ENCODE data around the gene EGFL7. TPM values are rescaled to one million over a fixed set of nuclear protein-coding genes. Genes with fewer than 3 reads are reported as not detected.

The EGFL7 gene
- total and polyA plus RNA-seq, 2 of the 13 experiments (the other 11 are each of a cell fraction or from before 2014, with no cell fraction given), result 0.20 to 5.1 TPM

DNA sequence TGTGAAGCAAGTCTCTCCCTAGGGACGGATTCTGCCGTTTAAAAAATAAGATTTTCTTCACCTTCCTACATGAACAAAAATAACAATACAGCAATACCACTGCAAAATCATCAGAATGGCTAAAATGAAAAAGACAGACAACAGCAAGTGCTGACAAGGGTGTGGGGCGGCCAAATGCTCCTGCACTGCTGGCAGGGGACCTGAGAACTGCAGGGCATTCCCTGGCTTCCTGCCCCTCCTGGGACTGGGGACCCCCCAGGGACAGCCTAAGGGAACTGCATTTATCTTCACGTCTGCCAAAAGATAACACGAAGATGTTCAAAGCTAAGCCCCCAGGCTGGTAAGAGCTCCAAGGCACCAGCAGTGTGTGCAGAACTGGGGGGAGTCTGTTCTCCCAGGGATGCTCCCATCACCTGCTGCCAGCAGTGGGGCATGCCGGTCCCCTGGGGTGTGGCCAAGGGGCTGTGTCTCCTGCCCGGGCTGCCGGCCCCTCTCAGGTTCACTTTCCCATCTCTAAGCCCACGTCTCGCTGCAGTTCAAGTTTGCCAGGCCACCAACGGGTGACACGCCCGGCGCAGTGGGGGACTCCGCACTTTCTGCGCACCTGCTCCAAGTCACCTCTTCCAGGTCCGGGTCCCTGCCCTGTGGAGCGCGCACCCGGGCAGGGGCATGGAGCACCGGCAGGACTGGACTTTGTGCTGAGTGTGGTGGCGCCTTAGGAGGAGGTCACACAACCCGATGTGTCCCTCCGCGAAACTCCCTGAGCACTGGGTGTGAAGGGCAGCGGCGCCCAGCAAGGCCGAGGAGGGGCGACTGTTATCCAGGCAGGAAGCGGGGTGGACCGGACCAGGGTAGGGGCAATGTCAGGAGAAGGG is 4.5 kb upstream of the EGFL7 start:
- POLR2A ChIA-PET, result no interaction called here
- Histone ChIP-seq H3K9me3 (ENCODE audit: low read length) (no peaks in the 10 kb centered on the region), H3K4me1 (ENCODE audit: insufficient read depth, low read length) (peaks cover 28% of the 10 kb centered on the region), H3K9ac (ENCODE audit: insufficient read depth, low read depth, low read length) (no peak overlapping the region), H3K4me2 (ENCODE audit: low read depth, low read length) (peak overlapping the region; percentile 9; the same call in 1 of the 2 replicates), H3K36me3 (replicated peaks in 1 of 2; ENCODE audit: control insufficient read depth in 1 of 2, insufficient read depth in 2 of 2, low read length in 2 of 2) (no peaks in the 10 kb centered on the region), H4K20me1 (ENCODE audit: insufficient read depth, low read length) (no peaks in the 10 kb centered on the region), H3K4me3 (replicated peaks in 1 of 3; ENCODE audit: insufficient read depth in 1 of 3, low read depth in 2 of 3, low read length in 3 of 3) (no peak overlapping the region; a peak in 1 of 6 replicates), H2AFZ (ENCODE audit: low read length) (no peak overlapping the region), H3K79me2 (ENCODE audit: insufficient read depth, low read length) (no peaks in the 10 kb centered on the region), H3K27ac (ENCODE audit: extremely low read length, insufficient read depth, low read length) (no peak overlapping the region), H3K27me3 (ENCODE audit: control insufficient read depth in 1 of 2, insufficient read depth in 2 of 2, low read length in 2 of 2) (peaks cover 47 to 95% of the 10 kb centered on the region in 2 experiments)
- WGBS (ENCODE audit: low lambda C conversion rate), result 10% methylated on average over 10 of the region's 31 CpGs
- BruUV-seq (replicated peaks), result no TSS peak
- no peak for FAIRE-seq
- intact Hi-C loops (cut with micrococcal nuclease; ENCODE audit: unreplicated experiment), result no loop called here
- in situ Hi-C loops (cut with HindIII; ENCODE audit: extremely low pct_ligation_motif_present, low pct_unique_long_range_greater_than_20kb), result no loop called here
- DNase-seq (ENCODE audit: low spot score), result no peak
- ATAC-seq, result no peak; the same call in 2 of the 3 replicates
- CTCF ChIA-PET (ENCODE audit: low intra/inter-chr PET ratio, low total read pairs), result no interaction called here
- TF ChIP-seq, protein P1, sequence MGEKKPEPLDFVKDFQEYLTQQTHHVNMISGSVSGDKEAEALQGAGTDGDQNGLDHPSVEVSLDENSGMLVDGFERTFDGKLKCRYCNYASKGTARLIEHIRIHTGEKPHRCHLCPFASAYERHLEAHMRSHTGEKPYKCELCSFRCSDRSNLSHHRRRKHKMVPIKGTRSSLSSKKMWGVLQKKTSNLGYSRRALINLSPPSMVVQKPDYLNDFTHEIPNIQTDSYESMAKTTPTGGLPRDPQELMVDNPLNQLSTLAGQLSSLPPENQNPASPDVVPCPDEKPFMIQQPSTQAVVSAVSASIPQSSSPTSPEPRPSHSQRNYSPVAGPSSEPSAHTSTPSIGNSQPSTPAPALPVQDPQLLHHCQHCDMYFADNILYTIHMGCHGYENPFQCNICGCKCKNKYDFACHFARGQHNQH (CRISPR knock-in tag; IDR thresholded peaks at IDR 0.05), result no peak
- TF ChIP-seq, protein P2, sequence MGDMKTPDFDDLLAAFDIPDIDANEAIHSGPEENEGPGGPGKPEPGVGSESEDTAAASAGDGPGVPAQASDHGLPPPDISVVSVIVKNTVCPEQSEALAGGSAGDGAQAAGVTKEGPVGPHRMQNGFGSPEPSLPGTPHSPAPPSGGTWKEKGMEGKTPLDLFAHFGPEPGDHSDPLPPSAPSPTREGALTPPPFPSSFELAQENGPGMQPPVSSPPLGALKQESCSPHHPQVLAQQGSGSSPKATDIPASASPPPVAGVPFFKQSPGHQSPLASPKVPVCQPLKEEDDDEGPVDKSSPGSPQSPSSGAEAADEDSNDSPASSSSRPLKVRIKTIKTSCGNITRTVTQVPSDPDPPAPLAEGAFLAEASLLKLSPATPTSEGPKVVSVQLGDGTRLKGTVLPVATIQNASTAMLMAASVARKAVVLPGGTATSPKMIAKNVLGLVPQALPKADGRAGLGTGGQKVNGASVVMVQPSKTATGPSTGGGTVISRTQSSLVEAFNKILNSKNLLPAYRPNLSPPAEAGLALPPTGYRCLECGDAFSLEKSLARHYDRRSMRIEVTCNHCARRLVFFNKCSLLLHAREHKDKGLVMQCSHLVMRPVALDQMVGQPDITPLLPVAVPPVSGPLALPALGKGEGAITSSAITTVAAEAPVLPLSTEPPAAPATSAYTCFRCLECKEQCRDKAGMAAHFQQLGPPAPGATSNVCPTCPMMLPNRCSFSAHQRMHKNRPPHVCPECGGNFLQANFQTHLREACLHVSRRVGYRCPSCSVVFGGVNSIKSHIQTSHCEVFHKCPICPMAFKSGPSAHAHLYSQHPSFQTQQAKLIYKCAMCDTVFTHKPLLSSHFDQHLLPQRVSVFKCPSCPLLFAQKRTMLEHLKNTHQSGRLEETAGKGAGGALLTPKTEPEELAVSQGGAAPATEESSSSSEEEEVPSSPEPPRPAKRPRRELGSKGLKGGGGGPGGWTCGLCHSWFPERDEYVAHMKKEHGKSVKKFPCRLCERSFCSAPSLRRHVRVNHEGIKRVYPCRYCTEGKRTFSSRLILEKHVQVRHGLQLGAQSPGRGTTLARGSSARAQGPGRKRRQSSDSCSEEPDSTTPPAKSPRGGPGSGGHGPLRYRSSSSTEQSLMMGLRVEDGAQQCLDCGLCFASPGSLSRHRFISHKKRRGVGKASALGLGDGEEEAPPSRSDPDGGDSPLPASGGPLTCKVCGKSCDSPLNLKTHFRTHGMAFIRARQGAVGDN (CRISPR knock-in tag; IDR thresholded peaks at IDR 0.05), result 0 out of 2 replicates have a peak, but pooled peaks have one; percentile 13
- TF ChIP-seq FOXC1 (CRISPR knock-in tag; IDR thresholded peaks at IDR 0.05; ENCODE audit: borderline replicate concordance) (no peak), FOXA3 (CRISPR knock-in tag; IDR thresholded peaks at IDR 0.05) (no peak), ZNF788 (CRISPR knock-in tag; IDR thresholded peaks at IDR 0.05; ENCODE audit: borderline replicate concordance) (no peak), ZNF7 (CRISPR knock-in tag; IDR thresholded peaks at IDR 0.05) (peak; percentile 96), TCF7L2 (IDR thresholded peaks at IDR 0.05; ENCODE audit: low read depth, low read length) (no peak), KAT7 (CRISPR knock-in tag; IDR thresholded peaks at IDR 0.05; ENCODE audit: borderline replicate concordance) (no peak)
- TF ChIP-seq, protein P3, sequence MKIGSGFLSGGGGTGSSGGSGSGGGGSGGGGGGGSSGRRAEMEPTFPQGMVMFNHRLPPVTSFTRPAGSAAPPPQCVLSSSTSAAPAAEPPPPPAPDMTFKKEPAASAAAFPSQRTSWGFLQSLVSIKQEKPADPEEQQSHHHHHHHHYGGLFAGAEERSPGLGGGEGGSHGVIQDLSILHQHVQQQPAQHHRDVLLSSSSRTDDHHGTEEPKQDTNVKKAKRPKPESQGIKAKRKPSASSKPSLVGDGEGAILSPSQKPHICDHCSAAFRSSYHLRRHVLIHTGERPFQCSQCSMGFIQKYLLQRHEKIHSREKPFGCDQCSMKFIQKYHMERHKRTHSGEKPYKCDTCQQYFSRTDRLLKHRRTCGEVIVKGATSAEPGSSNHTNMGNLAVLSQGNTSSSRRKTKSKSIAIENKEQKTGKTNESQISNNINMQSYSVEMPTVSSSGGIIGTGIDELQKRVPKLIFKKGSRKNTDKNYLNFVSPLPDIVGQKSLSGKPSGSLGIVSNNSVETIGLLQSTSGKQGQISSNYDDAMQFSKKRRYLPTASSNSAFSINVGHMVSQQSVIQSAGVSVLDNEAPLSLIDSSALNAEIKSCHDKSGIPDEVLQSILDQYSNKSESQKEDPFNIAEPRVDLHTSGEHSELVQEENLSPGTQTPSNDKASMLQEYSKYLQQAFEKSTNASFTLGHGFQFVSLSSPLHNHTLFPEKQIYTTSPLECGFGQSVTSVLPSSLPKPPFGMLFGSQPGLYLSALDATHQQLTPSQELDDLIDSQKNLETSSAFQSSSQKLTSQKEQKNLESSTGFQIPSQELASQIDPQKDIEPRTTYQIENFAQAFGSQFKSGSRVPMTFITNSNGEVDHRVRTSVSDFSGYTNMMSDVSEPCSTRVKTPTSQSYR (CRISPR knock-in tag; IDR thresholded peaks at IDR 0.05; ENCODE audit: borderline replicate concordance), result no peak
- TF ChIP-seq, protein P4, sequence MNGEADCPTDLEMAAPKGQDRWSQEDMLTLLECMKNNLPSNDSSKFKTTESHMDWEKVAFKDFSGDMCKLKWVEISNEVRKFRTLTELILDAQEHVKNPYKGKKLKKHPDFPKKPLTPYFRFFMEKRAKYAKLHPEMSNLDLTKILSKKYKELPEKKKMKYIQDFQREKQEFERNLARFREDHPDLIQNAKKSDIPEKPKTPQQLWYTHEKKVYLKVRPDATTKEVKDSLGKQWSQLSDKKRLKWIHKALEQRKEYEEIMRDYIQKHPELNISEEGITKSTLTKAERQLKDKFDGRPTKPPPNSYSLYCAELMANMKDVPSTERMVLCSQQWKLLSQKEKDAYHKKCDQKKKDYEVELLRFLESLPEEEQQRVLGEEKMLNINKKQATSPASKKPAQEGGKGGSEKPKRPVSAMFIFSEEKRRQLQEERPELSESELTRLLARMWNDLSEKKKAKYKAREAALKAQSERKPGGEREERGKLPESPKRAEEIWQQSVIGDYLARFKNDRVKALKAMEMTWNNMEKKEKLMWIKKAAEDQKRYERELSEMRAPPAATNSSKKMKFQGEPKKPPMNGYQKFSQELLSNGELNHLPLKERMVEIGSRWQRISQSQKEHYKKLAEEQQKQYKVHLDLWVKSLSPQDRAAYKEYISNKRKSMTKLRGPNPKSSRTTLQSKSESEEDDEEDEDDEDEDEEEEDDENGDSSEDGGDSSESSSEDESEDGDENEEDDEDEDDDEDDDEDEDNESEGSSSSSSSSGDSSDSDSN (CRISPR knock-in tag; IDR thresholded peaks at IDR 0.05), result peak; percentile 24; the same call in 1 of the 2 replicates
- TF ChIP-seq, protein P5, sequence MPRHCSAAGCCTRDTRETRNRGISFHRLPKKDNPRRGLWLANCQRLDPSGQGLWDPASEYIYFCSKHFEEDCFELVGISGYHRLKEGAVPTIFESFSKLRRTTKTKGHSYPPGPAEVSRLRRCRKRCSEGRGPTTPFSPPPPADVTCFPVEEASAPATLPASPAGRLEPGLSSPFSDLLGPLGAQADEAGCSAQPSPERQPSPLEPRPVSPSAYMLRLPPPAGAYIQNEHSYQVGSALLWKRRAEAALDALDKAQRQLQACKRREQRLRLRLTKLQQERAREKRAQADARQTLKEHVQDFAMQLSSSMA (CRISPR knock-in tag; IDR thresholded peaks at IDR 0.05), result no peak

Measured in HepG2 (cell line).